Testis (tissue), 3 donors: ENCODE results near the gene CLPX. TPM values are rescaled to one million over a fixed set of nuclear protein-coding genes. Genes with fewer than 3 reads are reported as not detected.

Experiments
- DNase-seq: peaks from one replicate; pipeline ENCODE4 v3.0.0-alpha.2; 2019
- H3K27ac ChIP-seq, 2 donors: fragments of 200-600 bp; sonication (generic); one replicate each; pipeline ENCODE4 v1.5.1; 2019
- H3K27me3 ChIP-seq: fragments of 200-600 bp; sonication (generic); one replicate; pipeline ENCODE4 v1.5.1; 2019
- H3K36me3 ChIP-seq: fragments of 200-600 bp; sonication (generic); one replicate; pipeline ENCODE4 v1.5.1; 2017; ENCODE audit warnings: low read depth; ENCODE audit errors: missing control alignments
- H3K4me1 ChIP-seq: fragments of 200-600 bp; sonication (generic); one replicate; pipeline ENCODE4 v1.5.1; 2019
- H3K4me3 ChIP-seq, 2 donors: fragments of 200-600 bp; sonication (generic); one replicate each; pipeline ENCODE4 v1.5.1; 2017 to 2019
- H3K9me3 ChIP-seq: fragments of 200-600 bp; sonication (generic); one replicate; pipeline ENCODE4 v1.5.1; 2017
- CTCF ChIP-seq, 3 experiments: fragments of 450-650 bp in 2 of 3; fragments of 200-600 bp in 1 of 3; sonication (generic) in 1 of 3; IDR thresholded peaks; one replicate each; pipeline ENCODE4 v1.5.1; 2016 to 2019; ENCODE audit warnings: antibody characterized with exemption in 3 of 3, mild to moderate bottlenecking in 2 of 3, moderate library complexity in 1 of 3
- POLR2A ChIP-seq: fragments of 450-650 bp; IDR thresholded peaks from one replicate; pipeline ENCODE4 v1.6.1; 2017; ENCODE audit warnings: antibody characterized with exemption, mild to moderate bottlenecking, moderate library complexity
- WGBS, 2 donors: methylation state at CpG; one replicate each; pipeline ENCODE4 v1.1.5; 2018; 5-methylcytosine and 5-hydroxymethylcytosine counted together
- intact Hi-C: fragments of 100-400 bp; cut with DNase I; formaldehyde crosslinking; loops from one replicate; pipeline ENCODE4 v1.15.1; 2023; ENCODE audit warnings: low total_unique reads
- polyA plus RNA-seq: library from polyadenylated mRNA; stranded (reverse); fragments of 350-450 nt; fragmentation: Illumina TruSeq; extraction: RNeasy Lipid Tissue Mini Kit (QIAGEN cat#74804); gene quantifications from one replicate; pipeline ENCODE4 v1.2.3, GENCODE V29; 2014; ENCODE audit warnings: low read depth, low replicate concordance; ENCODE audit not compliant: insufficient read depth
- total RNA-seq, 2 donors: library from RNA; depleted of rRNA; stranded (reverse); fragments of >200 nt; gene quantifications; one replicate each; pipeline ENCODE4 v1.2.3, GENCODE V29; 2016

CLPX gene
- total and polyA plus RNA-seq, 3 donors from 2014 or later = 60.4 to 89.4 (median 75.8) TPM

- H3K4me3 ChIP-seq = no peak overlapping the region
- H3K9me3 ChIP-seq = no peaks in the 10 kb centered on the region
- H3K36me3 ChIP-seq = no peaks in the 10 kb centered on the region
- no peaks in the 10 kb centered on the region for H3K27me3 ChIP-seq
- intact Hi-C loops = loop anchor here (10.0 kb wide), 1 partner anchor 53 kb away; no protein-coding TSS in a partner anchor
- no peaks in the 10 kb centered on the region for H3K4me1 ChIP-seq
- H3K27ac ChIP-seq = no peak overlapping the region
- no peak for DNase-seq
- WGBS, 2 donors = 92% methylated on average over 1 of the region's 1 CpG
- TF ChIP-seq CTCF (IDR thresholded peaks at IDR 0.05) (no peak), POLR2A (no peak)
These were observed 16.8 kb upstream of the CLPX start for GRCh38 chr15:65201918-65202317.

- intact Hi-C loops = no loop called here
These were observed 13.4 kb upstream of the CLPX start for GRCh38 chr15:65198571-65198970.

GRCh38 chr15:65197337-65197645 is 12.1 kb upstream of the CLPX start:
- Histone ChIP-seq H3K27ac (no peak overlapping the region), H3K9me3 (no peaks in the 10 kb centered on the region), H3K27me3 (no peaks in the 10 kb centered on the region), H3K4me3 (no peak overlapping the region), H3K4me1 (no peaks in the 10 kb centered on the region), H3K36me3 (no peaks in the 10 kb centered on the region)
- no peak for TF ChIP-seq POLR2A
- TF ChIP-seq CTCF (IDR thresholded peaks at IDR 0.05) = no peak
- 95% methylated on average over 6 to 8 of the region's 8 CpGs for WGBS, 2 donors
- no peak for DNase-seq
- intact Hi-C loops = no loop called here

More at GRCh38 chr15:65198571-65198970, 13.4 kb upstream of the CLPX start:
- WGBS, 2 donors = 98 to 100% methylated on average over 12 of the region's 12 CpGs
- Histone ChIP-seq H3K27me3 (no peaks in the 10 kb centered on the region), H3K4me1 (no peaks in the 10 kb centered on the region), H3K9me3 (no peaks in the 10 kb centered on the region), H3K4me3 (no peak overlapping the region), H3K27ac (no peak overlapping the region), H3K36me3 (no peaks in the 10 kb centered on the region)
- TF ChIP-seq CTCF (IDR thresholded peaks at IDR 0.05) (no peak), POLR2A (no peak)
- no peak for DNase-seq

GRCh38 chr15:65196637-65197336 is 11.6 kb upstream of the CLPX start:
- 87 to 93% methylated on average over 13 to 19 of the region's 19 CpGs for WGBS, 2 donors
- H3K27ac ChIP-seq = peak overlapping the region in 1 of 2 donors; percentile 78
- TF ChIP-seq CTCF (IDR thresholded peaks at IDR 0.05) (no peak), POLR2A (no peak)
- H3K4me3 ChIP-seq = no peak overlapping the region
- H3K9me3 ChIP-seq = no peaks in the 10 kb centered on the region
- no peak for DNase-seq
- no peaks in the 10 kb centered on the region for H3K27me3 ChIP-seq
- H3K36me3 ChIP-seq = no peaks in the 10 kb centered on the region
- no peaks in the 10 kb centered on the region for H3K4me1 ChIP-seq
- intact Hi-C loops = no loop called here

GRCh38 chr15:65195548-65195923 is 10.4 kb upstream of the CLPX start:
- Histone ChIP-seq H3K27me3 (no peaks in the 10 kb centered on the region), H3K9me3 (no peaks in the 10 kb centered on the region), H3K4me1 (no peaks in the 10 kb centered on the region), H3K4me3 (no peak overlapping the region), H3K27ac (peak overlapping the region in 1 of 2 donors; percentile 78), H3K36me3 (no peaks in the 10 kb centered on the region)
- DNase-seq = peak; percentile 31
- intact Hi-C loops = no loop called here
- WGBS, 2 donors = 68 to 75% methylated on average over 5 of the region's 5 CpGs
- TF ChIP-seq POLR2A = no peak
- TF ChIP-seq CTCF (IDR thresholded peaks at IDR 0.05) = no peak
